GM12878 (cell line): ENCODE measurements around the gene NRP1. TPM values are rescaled to one million over a fixed set of nuclear protein-coding genes. Genes with fewer than 3 reads are reported as not detected.

Experiments
- ATAC-seq: fragments of 200-7000 bp; cut with Tn5 transposase; 3 replicates; pipeline ENCODE4 v1.9.1; 2020; ENCODE audit warnings: mild to moderate bottlenecking, moderate library complexity
- BruUV-seq: library from RNA; stranded (reverse); fragments of 400-500 nt; replicated peaks from 2 replicates; lab custom pipeline; 2021; lab: Mats Ljungman, UMichigan
- CTCF ChIA-PET: fragments of 300-600 bp; sonication (Branson Sonifier 250); formaldehyde crosslinking; extraction: SDS; loops from one replicate; lab custom pipeline; 2021; ENCODE audit warnings: inconsistent platforms; lab: Yijun Ruan, JAX
- POLR2A ChIA-PET: fragments of 350-600 bp; formaldehyde crosslinking; extraction: SDS; loops from one replicate; lab custom pipeline; 2021; ENCODE audit warnings: inconsistent platforms; lab: Charles Lee
- RAD21 ChIA-PET: fragments of 300-600 bp; sonication (Branson Sonifier 250); formaldehyde crosslinking; loops from one replicate; lab custom pipeline; 2023; ENCODE audit warnings: antibody characterized with exemption; ENCODE audit not compliant: unreplicated experiment; lab: Charles Lee
- SMC1A ChIA-PET: fragments of 300-600 bp; sonication (Branson Sonifier 250); formaldehyde crosslinking; loops from one replicate; lab custom pipeline; 2023; ENCODE audit not compliant: unreplicated experiment, uncharacterized antibody; lab: Charles Lee
- DNase-seq: peaks from one replicate; pipeline ENCODE4 v3.0.0-alpha.2; 2011; ENCODE audit warnings: low read depth, low spot score
- FAIRE-seq: peaks from 3 replicates; lab custom pipeline; 2011; peaks lifted over from hg19 to GRCh38; lab: Jason Lieb, UNC
- H2AFZ ChIP-seq: 2 replicates; pipeline ENCODE4 v1.6.0; 2011; ENCODE audit warnings: low read depth, low read length, control low read depth; ENCODE audit not compliant: control insufficient read depth
- H3K27ac ChIP-seq: 2 replicates; pipeline ENCODE4 v1.5.1; 2011; ENCODE audit warnings: control low read depth; ENCODE audit not compliant: control insufficient read depth, insufficient read depth
- H3K27me3 ChIP-seq, 2 experiments: replicated peaks in 1 of 2; 2 replicates each; pipeline versions ENCODE4 v1.6.0 to v1.6.1; 2011; ENCODE audit warnings: low read length in 1 of 2; ENCODE audit not compliant: control insufficient read depth in 2 of 2, insufficient read depth in 2 of 2
- H3K36me3 ChIP-seq, 2 experiments: 2 replicates each; pipeline ENCODE4 v1.5.1; 2011; ENCODE audit warnings: low read length in 1 of 2; ENCODE audit not compliant: control insufficient read depth in 2 of 2, insufficient read depth in 2 of 2
- H3K4me1 ChIP-seq: 2 replicates; pipeline ENCODE4 v1.6.1; 2011; ENCODE audit warnings: mild to moderate bottlenecking, low read length, moderate library complexity, mixed read lengths; ENCODE audit not compliant: control insufficient read depth, insufficient read depth
- H3K4me2 ChIP-seq: 2 replicates; pipeline ENCODE4 v1.6.0; 2011; ENCODE audit warnings: control low read depth; ENCODE audit not compliant: control insufficient read depth, insufficient read depth
- H3K4me3 ChIP-seq: fragments of 200-600 bp; sonication (generic); 2 replicates; pipeline ENCODE4 v1.5.1; 2016
- H3K79me2 ChIP-seq: 2 replicates; pipeline ENCODE4 v1.6.0; 2011; ENCODE audit warnings: low read length; ENCODE audit not compliant: control insufficient read depth, insufficient read depth
- H3K9ac ChIP-seq: 2 replicates; pipeline ENCODE4 v1.8.0; 2011; ENCODE audit warnings: low read length, control low read depth, mixed read lengths; ENCODE audit not compliant: control insufficient read depth, insufficient read depth
- H3K9me3 ChIP-seq: replicated peaks from 3 replicates; pipeline ENCODE4 v1.5.1; 2011; ENCODE audit warnings: mild to moderate bottlenecking, low read length; ENCODE audit not compliant: control insufficient read depth, insufficient read depth
- H4K20me1 ChIP-seq: 2 replicates; pipeline ENCODE4 v1.6.0; 2011; ENCODE audit not compliant: control insufficient read depth, insufficient read depth
- CREB1 ChIP-seq: IDR thresholded peaks from 2 replicates; pipeline ENCODE4 v1.6.1; 2012; ENCODE audit warnings: low read depth, mild to moderate bottlenecking, inconsistent platforms
- FOXM1 ChIP-seq: IDR thresholded peaks from 2 replicates; pipeline ENCODE4 v1.6.1; 2012; ENCODE audit warnings: low read depth, mild to moderate bottlenecking, inconsistent platforms, low read length, moderate library complexity
- GATAD2B ChIP-seq: fragments of 450-650 bp; conservative IDR thresholded peaks from 2 replicates; pipeline ENCODE4 v1.6.1; 2017; ENCODE audit warnings: low read depth, mild to moderate bottlenecking, moderate library complexity
- HDAC2 ChIP-seq: fragments of 200-600 bp; sonication (generic); IDR thresholded peaks from 2 replicates; pipeline ENCODE4 v1.6.1; 2017
- HDGF ChIP-seq: fragments of 450-650 bp; IDR thresholded peaks from 2 replicates; pipeline ENCODE4 v1.6.1; 2016; ENCODE audit warnings: antibody characterized with exemption
- PAX5 ChIP-seq: IDR thresholded peaks from 2 replicates; pipeline ENCODE4 v1.6.1; 2011; ENCODE audit warnings: low read depth, low read length, borderline replicate concordance
- SMAD5 ChIP-seq: IDR thresholded peaks from 2 replicates; pipeline ENCODE4 v1.6.1; 2016; ENCODE audit warnings: antibody characterized with exemption, low read depth
- SPI1 ChIP-seq: IDR thresholded peaks from 2 replicates; pipeline ENCODE4 v1.6.1; 2011; ENCODE audit warnings: low read depth, mild to moderate bottlenecking, low read length, moderate library complexity, borderline replicate concordance; ENCODE audit not compliant: insufficient read depth
- STAT3 ChIP-seq: IDR thresholded peaks from 2 replicates; pipeline ENCODE4 v1.6.1; 2011; ENCODE audit warnings: low read depth, low read length, improper control_type of control experiment
- TCF7 ChIP-seq: IDR thresholded peaks from 2 replicates; pipeline ENCODE4 v1.6.1; 2014; ENCODE audit warnings: antibody characterized with exemption, borderline replicate concordance
- ZNF384 ChIP-seq: IDR thresholded peaks from 2 replicates; pipeline ENCODE4 v1.6.1; 2012; ENCODE audit warnings: low read depth, mild to moderate bottlenecking, low read length, improper control_type of control experiment, borderline replicate concordance
- WGBS: methylation state at CpG from one replicate; pipeline ENCODE4 v1.1.6; 2016; ENCODE audit warnings: low lambda C conversion rate; ENCODE audit not compliant: insufficient replicate concordance, insufficient coverage; ENCODE audit errors: missing lambda C conversion rate; 5-methylcytosine and 5-hydroxymethylcytosine counted together
- in situ Hi-C: fragments of 300-500 bp; cut with MboI; formaldehyde crosslinking; loops from 9 replicates; pipeline ENCODE4 v1.14.3; 2018; ENCODE audit warnings: mixed read lengths
- intact Hi-C: fragments of 100-400 bp; cut with micrococcal nuclease; formaldehyde crosslinking; loops from one replicate; pipeline ENCODE4 v1.14.2; 2022; ENCODE audit not compliant: unreplicated experiment
- polyA plus RNA-seq, 11 experiments: library from polyadenylated mRNA; depleted of rRNA in 4 of 11; unstranded in 6 of 11; stranded (reverse) in 5 of 11; fragments of >200 nt; fragmentation: Nextera tagmentation in 4 of 11; fragmentation: Illumina TruSeq in 1 of 11; extraction: Ambion mirVana in 4 of 11; extraction: Trizol in 1 of 11; gene quantifications; 1 replicate in 1 of 11; 2 replicates in 10 of 11; pipeline versions ENCODE4 v1.2.1 to v1.2.3, GENCODE V29; 2011 to 2016; ENCODE audit warnings: inconsistent platforms in 2 of 11, missing spikeins in 2 of 11, low read depth in 1 of 11
- total RNA-seq, 4 experiments: library from RNA; depleted of rRNA in 3 of 4; stranded (reverse); fragments of >200 nt in 3 of 4; fragmentation: Illumina TruSeq in 1 of 4; extraction: Trizol in 1 of 4; gene quantifications; 2 replicates each; pipeline versions ENCODE4 v1.2.1 to v1.2.3, GENCODE V29; 2013 to 2021
- TF ChIP-seq, protein P1 (sequence below): IDR thresholded peaks from 2 replicates; pipeline ENCODE4 v1.6.1; 2011; ENCODE audit warnings: low read depth, mild to moderate bottlenecking, low read length, moderate library complexity, borderline replicate concordance; ENCODE audit errors: extremely low read depth
- TF ChIP-seq, protein P2 (sequence below): fragments of 450-650 bp; IDR thresholded peaks from 2 replicates; pipeline ENCODE4 v1.6.1; 2017; ENCODE audit warnings: mild to moderate bottlenecking, moderate library complexity
- TF ChIP-seq, protein P3 (sequence below): fragments of 450-650 bp; IDR thresholded peaks from 2 replicates; pipeline ENCODE4 v1.6.1; 2017; ENCODE audit warnings: low read depth, mild to moderate bottlenecking, moderate library complexity

Gene NRP1
- total and polyA plus RNA-seq, 10 of the 15 experiments (the other 5 are each of a cell fraction or from before 2014, with no cell fraction given) = 0.11 to 12.1 (median 0.52) TPM

DNA sequence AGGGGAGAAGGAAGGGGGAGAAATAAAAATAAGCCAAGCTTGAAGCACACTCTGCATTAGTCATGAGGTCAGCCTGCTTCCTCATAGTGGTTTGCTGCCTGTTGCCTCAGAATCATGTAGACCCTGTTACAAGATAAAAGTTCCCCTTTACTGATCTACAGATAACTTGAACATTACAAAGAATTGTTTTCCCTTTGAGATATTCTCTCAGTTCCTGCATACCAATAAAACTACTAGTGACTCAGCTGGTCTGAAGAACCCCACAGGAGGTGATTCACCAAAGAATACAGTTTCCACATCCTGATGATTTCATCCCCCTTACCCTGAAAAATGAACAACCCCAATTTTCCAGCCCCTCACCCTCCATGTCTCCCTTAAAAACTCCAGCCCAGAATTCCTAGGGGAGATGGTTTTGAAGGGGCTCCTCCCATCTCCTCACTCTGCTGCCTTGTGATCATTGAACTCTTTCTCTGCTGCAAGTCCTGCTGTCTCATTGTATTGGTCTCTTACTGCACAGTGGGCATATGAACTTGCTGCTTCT is 31.5 kb upstream of the NRP1 start:
- TF ChIP-seq STAT3 = no peak
- no peak for TF ChIP-seq CREB1
- no peak for TF ChIP-seq HDAC2
- TF ChIP-seq ZNF384 = no peak
- TF ChIP-seq TCF7 = no peak
- TF ChIP-seq PAX5 = no peak
- no peak for TF ChIP-seq FOXM1
- TF ChIP-seq GATAD2B = no peak
- TF ChIP-seq SPI1 = no peak
- no peak for TF ChIP-seq SMAD5
- TF ChIP-seq, all 136 proteins: peak for 0
- H3K27me3 ChIP-seq = no peaks in the 10 kb centered on the region
- no peak overlapping the region for H3K4me3 ChIP-seq
- H3K36me3 ChIP-seq = no peaks in the 10 kb centered on the region
- H3K9ac ChIP-seq = no peak overlapping the region
- ChIA-PET RAD21 (no interaction called here), SMC1A (no interaction called here), CTCF (no interaction called here), POLR2A (no interaction called here)
- DNase-seq = no peak
- ATAC-seq = no peak
- H3K27ac ChIP-seq = no peak overlapping the region
- in situ Hi-C loops = no loop called here
- no peaks in the 10 kb centered on the region for H4K20me1 ChIP-seq
- no peaks in the 10 kb centered on the region for H3K4me1 ChIP-seq
- no peaks in the 10 kb centered on the region for H3K9me3 ChIP-seq
- H3K79me2 ChIP-seq = no peaks in the 10 kb centered on the region
- no peak overlapping the region for H2AFZ ChIP-seq
- no peak for FAIRE-seq
- H3K4me2 ChIP-seq = no peak overlapping the region
- BruUV-seq = no TSS peak
- intact Hi-C loops = no loop called here

DNA sequence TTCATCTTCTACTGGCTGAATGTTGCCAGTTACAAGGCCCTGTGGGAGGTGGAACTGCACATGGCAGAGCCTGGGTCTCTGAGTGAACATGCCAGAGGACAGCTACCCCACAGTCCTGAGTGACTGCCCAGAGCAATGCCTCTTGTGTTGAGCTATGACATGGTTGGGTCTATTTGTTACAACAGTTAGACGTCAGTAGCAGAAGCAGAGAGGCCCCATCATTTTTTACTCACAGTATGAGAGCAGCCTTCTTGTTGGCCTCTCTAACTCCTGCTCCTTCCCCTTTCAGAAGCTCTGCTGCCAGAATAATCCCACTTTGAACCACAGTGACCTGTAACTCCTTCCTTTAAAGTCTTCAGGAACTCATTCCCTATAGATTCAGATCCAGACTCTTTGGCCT is 30.8 kb upstream of the NRP1 start:
- FAIRE-seq = no peak
- Histone ChIP-seq H3K4me2 (no peak overlapping the region), H3K9me3 (no peaks in the 10 kb centered on the region), H2AFZ (no peak overlapping the region), H3K9ac (no peak overlapping the region), H3K4me3 (no peak overlapping the region), H3K79me2 (no peaks in the 10 kb centered on the region), H3K36me3 (no peaks in the 10 kb centered on the region), H3K27me3 (no peaks in the 10 kb centered on the region), H4K20me1 (no peaks in the 10 kb centered on the region), H3K27ac (no peak overlapping the region), H3K4me1 (no peaks in the 10 kb centered on the region)
- ChIA-PET CTCF (no interaction called here), POLR2A (no interaction called here), RAD21 (no interaction called here), SMC1A (interaction anchor here (1.0 kb wide), 1 partner anchor 22 kb away, joined by 4 read pairs; no protein-coding TSS in a partner anchor)
- ATAC-seq = no peak
- BruUV-seq = no TSS peak
- in situ Hi-C loops (no loop called here), intact Hi-C loops (no loop called here)
- no peak for DNase-seq
- WGBS = 0% methylated on average over 1 of the region's 1 CpG
- TF ChIP-seq, protein P1, sequence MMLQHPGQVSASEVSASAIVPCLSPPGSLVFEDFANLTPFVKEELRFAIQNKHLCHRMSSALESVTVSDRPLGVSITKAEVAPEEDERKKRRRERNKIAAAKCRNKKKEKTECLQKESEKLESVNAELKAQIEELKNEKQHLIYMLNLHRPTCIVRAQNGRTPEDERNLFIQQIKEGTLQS = no peak
- TF ChIP-seq, protein P2, sequence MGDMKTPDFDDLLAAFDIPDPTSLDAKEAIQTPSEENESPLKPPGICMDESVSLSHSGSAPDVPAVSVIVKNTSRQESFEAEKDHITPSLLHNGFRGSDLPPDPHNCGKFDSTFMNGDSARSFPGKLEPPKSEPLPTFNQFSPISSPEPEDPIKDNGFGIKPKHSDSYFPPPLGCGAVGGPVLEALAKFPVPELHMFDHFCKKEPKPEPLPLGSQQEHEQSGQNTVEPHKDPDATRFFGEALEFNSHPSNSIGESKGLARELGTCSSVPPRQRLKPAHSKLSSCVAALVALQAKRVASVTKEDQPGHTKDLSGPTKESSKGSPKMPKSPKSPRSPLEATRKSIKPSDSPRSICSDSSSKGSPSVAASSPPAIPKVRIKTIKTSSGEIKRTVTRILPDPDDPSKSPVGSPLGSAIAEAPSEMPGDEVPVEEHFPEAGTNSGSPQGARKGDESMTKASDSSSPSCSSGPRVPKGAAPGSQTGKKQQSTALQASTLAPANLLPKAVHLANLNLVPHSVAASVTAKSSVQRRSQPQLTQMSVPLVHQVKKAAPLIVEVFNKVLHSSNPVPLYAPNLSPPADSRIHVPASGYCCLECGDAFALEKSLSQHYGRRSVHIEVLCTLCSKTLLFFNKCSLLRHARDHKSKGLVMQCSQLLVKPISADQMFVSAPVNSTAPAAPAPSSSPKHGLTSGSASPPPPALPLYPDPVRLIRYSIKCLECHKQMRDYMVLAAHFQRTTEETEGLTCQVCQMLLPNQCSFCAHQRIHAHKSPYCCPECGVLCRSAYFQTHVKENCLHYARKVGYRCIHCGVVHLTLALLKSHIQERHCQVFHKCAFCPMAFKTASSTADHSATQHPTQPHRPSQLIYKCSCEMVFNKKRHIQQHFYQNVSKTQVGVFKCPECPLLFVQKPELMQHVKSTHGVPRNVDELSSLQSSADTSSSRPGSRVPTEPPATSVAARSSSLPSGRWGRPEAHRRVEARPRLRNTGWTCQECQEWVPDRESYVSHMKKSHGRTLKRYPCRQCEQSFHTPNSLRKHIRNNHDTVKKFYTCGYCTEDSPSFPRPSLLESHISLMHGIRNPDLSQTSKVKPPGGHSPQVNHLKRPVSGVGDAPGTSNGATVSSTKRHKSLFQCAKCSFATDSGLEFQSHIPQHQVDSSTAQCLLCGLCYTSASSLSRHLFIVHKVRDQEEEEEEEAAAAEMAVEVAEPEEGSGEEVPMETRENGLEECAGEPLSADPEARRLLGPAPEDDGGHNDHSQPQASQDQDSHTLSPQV = no peak
- TF ChIP-seq, protein P3, sequence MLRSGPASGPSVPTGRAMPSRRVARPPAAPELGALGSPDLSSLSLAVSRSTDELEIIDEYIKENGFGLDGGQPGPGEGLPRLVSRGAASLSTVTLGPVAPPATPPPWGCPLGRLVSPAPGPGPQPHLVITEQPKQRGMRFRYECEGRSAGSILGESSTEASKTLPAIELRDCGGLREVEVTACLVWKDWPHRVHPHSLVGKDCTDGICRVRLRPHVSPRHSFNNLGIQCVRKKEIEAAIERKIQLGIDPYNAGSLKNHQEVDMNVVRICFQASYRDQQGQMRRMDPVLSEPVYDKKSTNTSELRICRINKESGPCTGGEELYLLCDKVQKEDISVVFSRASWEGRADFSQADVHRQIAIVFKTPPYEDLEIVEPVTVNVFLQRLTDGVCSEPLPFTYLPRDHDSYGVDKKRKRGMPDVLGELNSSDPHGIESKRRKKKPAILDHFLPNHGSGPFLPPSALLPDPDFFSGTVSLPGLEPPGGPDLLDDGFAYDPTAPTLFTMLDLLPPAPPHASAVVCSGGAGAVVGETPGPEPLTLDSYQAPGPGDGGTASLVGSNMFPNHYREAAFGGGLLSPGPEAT = no peak
- no peak for TF ChIP-seq HDGF
